Liver (tissue), 3 donors: ENCODE measurements around the gene TARS3.

Experiments
- ATF3 ChIP-seq: IDR thresholded peaks from 2 replicates; pipeline ENCODE4 v1.6.1; 2016; ENCODE audit warnings: antibody characterized with exemption
- CTCF ChIP-seq: fragments of 150-350 bp; IDR thresholded peaks from 2 replicates; pipeline ENCODE4 v1.5.1; 2017; ENCODE audit warnings: improper control_type of control experiment, low read depth, low read length; ENCODE audit not compliant: missing input control
- FOXA1 ChIP-seq: IDR thresholded peaks from 2 replicates; pipeline ENCODE4 v1.6.1; 2016; ENCODE audit warnings: antibody characterized with exemption
- GABPA ChIP-seq, 2 donors: IDR thresholded peaks in 1 of 2; conservative IDR thresholded peaks in 1 of 2; 2 replicates each; pipeline ENCODE4 v1.6.1; 2016; ENCODE audit warnings: antibody characterized with exemption in 2 of 2, mild to moderate bottlenecking in 1 of 2, moderate library complexity in 1 of 2
- HNF4A ChIP-seq, 2 donors: conservative IDR thresholded peaks; 2 replicates each; pipeline ENCODE4 v1.6.1; 2016; ENCODE audit warnings: antibody characterized with exemption in 2 of 2, mild to moderate bottlenecking in 2 of 2
- JUND ChIP-seq, 2 donors: IDR thresholded peaks; 2 replicates each; pipeline ENCODE4 v1.6.1; 2016; ENCODE audit warnings: antibody characterized with exemption in 2 of 2
- MAX ChIP-seq: IDR thresholded peaks from 2 replicates; pipeline ENCODE4 v1.6.1; 2016; ENCODE audit warnings: antibody characterized with exemption
- RAD21 ChIP-seq, 2 donors: IDR thresholded peaks; 2 replicates each; pipeline ENCODE4 v1.6.1; 2016; ENCODE audit warnings: antibody characterized with exemption in 2 of 2, mild to moderate bottlenecking in 2 of 2
- REST ChIP-seq: IDR thresholded peaks from 2 replicates; pipeline ENCODE4 v1.6.1; 2016; ENCODE audit warnings: antibody characterized with exemption, mild to moderate bottlenecking
- RXRA ChIP-seq, 2 donors: IDR thresholded peaks; 2 replicates each; pipeline ENCODE4 v1.6.1; 2017 to 2018; ENCODE audit warnings: antibody characterized with exemption in 2 of 2, mild to moderate bottlenecking in 1 of 2
- SP1 ChIP-seq: IDR thresholded peaks from 2 replicates; pipeline ENCODE4 v1.6.1; 2018; ENCODE audit warnings: antibody characterized with exemption, mild to moderate bottlenecking
- TAF1 ChIP-seq: conservative IDR thresholded peaks from 2 replicates; pipeline ENCODE4 v1.6.1; 2016; ENCODE audit warnings: antibody characterized with exemption, mild to moderate bottlenecking
- YY1 ChIP-seq: IDR thresholded peaks from 2 replicates; pipeline ENCODE4 v1.6.1; 2016; ENCODE audit warnings: antibody characterized with exemption, mild to moderate bottlenecking
- TF ChIP-seq, protein P1 (sequence below): IDR thresholded peaks from 2 replicates; pipeline ENCODE4 v1.6.1; 2016; ENCODE audit warnings: antibody characterized with exemption
- donor health status: healthy.
- donor health status: healthy.

DNA sequence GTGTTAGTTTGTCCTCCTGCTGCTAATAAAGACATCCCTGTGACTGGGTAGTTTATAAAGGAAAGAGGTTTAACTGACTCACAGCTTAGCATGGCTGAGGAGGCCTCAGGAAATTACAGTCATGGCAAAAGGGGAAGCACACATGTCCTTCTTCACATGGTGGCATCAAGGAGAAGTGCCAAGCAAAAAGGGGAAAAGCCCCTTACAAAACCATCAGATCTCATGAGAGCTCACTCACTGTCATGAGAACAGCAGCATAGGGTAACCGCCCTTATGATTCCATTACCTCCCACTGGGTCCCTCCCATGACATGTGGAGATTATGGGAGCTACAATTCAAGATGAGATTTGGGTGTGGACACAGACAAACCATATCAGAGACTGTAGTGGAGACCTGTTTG, 99.1 kb downstream of the TARS3 start:
- no peak for TF ChIP-seq CTCF
- TF ChIP-seq RAD21 (IDR thresholded peaks at IDR 0.05): no peak
- TF ChIP-seq ATF3: no peak
- TF ChIP-seq YY1: no peak
- TF ChIP-seq REST: no peak
- TF ChIP-seq TAF1: no peak
- TF ChIP-seq GABPA (IDR thresholded peaks at IDR 0.05 in 1 of 2, conservative IDR thresholded peaks at IDR 0.05 in 1 of 2): no peak
- no peak for TF ChIP-seq RXRA (IDR thresholded peaks at IDR 0.05)
- TF ChIP-seq HNF4A (conservative IDR thresholded peaks at IDR 0.05): no peak
- TF ChIP-seq SP1: no peak
- TF ChIP-seq JUND (IDR thresholded peaks at IDR 0.05): no peak
- TF ChIP-seq FOXA1: no peak
- no peak for TF ChIP-seq MAX
- TF ChIP-seq, protein P1, sequence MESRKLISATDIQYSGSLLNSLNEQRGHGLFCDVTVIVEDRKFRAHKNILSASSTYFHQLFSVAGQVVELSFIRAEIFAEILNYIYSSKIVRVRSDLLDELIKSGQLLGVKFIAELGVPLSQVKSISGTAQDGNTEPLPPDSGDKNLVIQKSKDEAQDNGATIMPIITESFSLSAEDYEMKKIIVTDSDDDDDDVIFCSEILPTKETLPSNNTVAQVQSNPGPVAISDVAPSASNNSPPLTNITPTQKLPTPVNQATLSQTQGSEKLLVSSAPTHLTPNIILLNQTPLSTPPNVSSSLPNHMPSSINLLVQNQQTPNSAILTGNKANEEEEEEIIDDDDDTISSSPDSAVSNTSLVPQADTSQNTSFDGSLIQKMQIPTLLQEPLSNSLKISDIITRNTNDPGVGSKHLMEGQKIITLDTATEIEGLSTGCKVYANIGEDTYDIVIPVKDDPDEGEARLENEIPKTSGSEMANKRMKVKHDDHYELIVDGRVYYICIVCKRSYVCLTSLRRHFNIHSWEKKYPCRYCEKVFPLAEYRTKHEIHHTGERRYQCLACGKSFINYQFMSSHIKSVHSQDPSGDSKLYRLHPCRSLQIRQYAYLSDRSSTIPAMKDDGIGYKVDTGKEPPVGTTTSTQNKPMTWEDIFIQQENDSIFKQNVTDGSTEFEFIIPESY: no peak
